H1 (cell line): ENCODE measurements around the gene IL18BP. TPM values are rescaled to one million over a fixed set of nuclear protein-coding genes. Genes with fewer than 3 reads are reported as not detected.

Source experiments
- CTCF ChIA-PET: fragments of 300-600 bp; sonication (Branson Sonifier 250); formaldehyde crosslinking; loops from one replicate; lab custom pipeline; 2021; ENCODE audit not compliant: partially characterized antibody; lab: Charles Lee
- POLR2A ChIA-PET: fragments of 300-600 bp; sonication (Branson Sonifier 250); formaldehyde crosslinking; loops from one replicate; lab custom pipeline; 2021; ENCODE audit warnings: inconsistent platforms; ENCODE audit not compliant: partially characterized antibody; lab: Charles Lee
- DNase-seq, 2 experiments: peaks; one replicate each; pipeline versions ENCODE4 v3.0.0 to v3.0.0-alpha.2; 2010 to 2022; ENCODE audit warnings: low spot score in 2 of 2, low read depth in 1 of 2, mixed read lengths in 1 of 2
- FAIRE-seq: peaks from 2 replicates; lab custom pipeline; 2011; peaks lifted over from hg19 to GRCh38; lab: Jason Lieb, UNC
- H2AFZ ChIP-seq: 2 replicates; pipeline ENCODE4 v1.8.1; 2012; ENCODE audit warnings: low read length, inconsistent platforms
- H2AK5ac ChIP-seq: 2 replicates; pipeline ENCODE4 v1.6.1; 2013; ENCODE audit warnings: low read depth, low read length
- H2BK120ac ChIP-seq: replicated peaks from 2 replicates; pipeline ENCODE3; 2013; ENCODE audit warnings: low read depth, low read length, inconsistent platforms
- H2BK12ac ChIP-seq: 2 replicates; pipeline ENCODE4 v1.6.1; 2013; ENCODE audit warnings: low read depth, low read length
- H2BK15ac ChIP-seq: 2 replicates; pipeline ENCODE4 v1.6.1; 2013; ENCODE audit warnings: low read length
- H2BK20ac ChIP-seq: 2 replicates; pipeline ENCODE4 v1.6.1; 2013; ENCODE audit warnings: low read length
- H2BK5ac ChIP-seq: 2 replicates; pipeline ENCODE4 v1.6.1; 2013; ENCODE audit warnings: low read depth, low read length
- H3K14ac ChIP-seq: 2 replicates; pipeline ENCODE4 v1.6.1; 2013; ENCODE audit warnings: inconsistent platforms; ENCODE audit not compliant: insufficient read length
- H3K18ac ChIP-seq: 2 replicates; pipeline ENCODE4 v1.6.1; 2013; ENCODE audit warnings: low read length; ENCODE audit errors: extremely low read depth
- H3K23ac ChIP-seq: 2 replicates; pipeline ENCODE4 v1.6.1; 2013; ENCODE audit warnings: inconsistent platforms; ENCODE audit not compliant: insufficient read length
- H3K23me2 ChIP-seq: 2 replicates; pipeline ENCODE4 v1.6.1; 2013; ENCODE audit warnings: low read depth, low read length
- H3K27ac ChIP-seq: 2 replicates; pipeline ENCODE4 v1.6.1; 2011; ENCODE audit warnings: low read depth, low read length, inconsistent platforms
- H3K27me3 ChIP-seq, 4 experiments: replicated peaks in 1 of 4; 1 replicate in 1 of 4; 2 replicates in 3 of 4; pipeline versions ENCODE4 v1.6.1 to v1.8.1; 2011 to 2013; ENCODE audit warnings: low read length in 3 of 4, mild to moderate bottlenecking in 3 of 4, inconsistent platforms in 2 of 4, mixed read lengths in 2 of 4, moderate library complexity in 1 of 4; ENCODE audit not compliant: control insufficient read depth in 3 of 4, insufficient read depth in 3 of 4; ENCODE audit errors: extremely low read depth in 1 of 4
- H3K36me3 ChIP-seq, 4 experiments: 2 replicates each; pipeline versions ENCODE4 v1.6.1 to v1.8.1; 2011 to 2013; ENCODE audit warnings: mild to moderate bottlenecking in 4 of 4, low read length in 3 of 4, moderate library complexity in 2 of 4, control low read depth in 1 of 4, inconsistent platforms in 1 of 4; ENCODE audit not compliant: insufficient read depth in 4 of 4, control insufficient read depth in 2 of 4
- H3K4ac ChIP-seq: replicated peaks from 2 replicates; pipeline ENCODE3; 2013; ENCODE audit warnings: low read length, low read depth, mixed read lengths, inconsistent platforms; ENCODE audit not compliant: insufficient read length
- H3K4me1 ChIP-seq, 4 experiments: replicated peaks in 1 of 4; 1 replicate in 1 of 4; 2 replicates in 3 of 4; pipeline versions ENCODE4 v1.6.1 to v1.8.1; 2011 to 2013; ENCODE audit warnings: low read length in 3 of 4, inconsistent platforms in 2 of 4, mixed read lengths in 1 of 4; ENCODE audit not compliant: insufficient read depth in 4 of 4, control insufficient read depth in 3 of 4
- H3K4me2 ChIP-seq, 2 experiments: 2 replicates each; pipeline versions ENCODE4 v1.6.1 to v1.8.1; 2011 to 2013; ENCODE audit warnings: low read depth in 2 of 2, low read length in 2 of 2, control low read depth in 1 of 2, inconsistent platforms in 1 of 2, mild to moderate bottlenecking in 1 of 2; ENCODE audit not compliant: insufficient read depth in 1 of 2
- H3K4me3 ChIP-seq, 4 experiments: fragments of 200-600, 300-600 bp in 1 of 4; sonication (generic), shearing (Covaris generic), sonication (Bioruptor Twin) in 1 of 4; 2 replicates each; pipeline versions ENCODE4 v1.5.1 to v1.8.1; 2011 to 2016; ENCODE audit warnings: low read length in 4 of 4, low read depth in 3 of 4, control low read depth in 2 of 4, inconsistent platforms in 2 of 4, mild to moderate bottlenecking in 2 of 4, mixed read lengths in 1 of 4, moderate library complexity in 1 of 4; ENCODE audit not compliant: insufficient read depth in 2 of 4; ENCODE audit errors: extremely low read depth in 1 of 4
- H3K56ac ChIP-seq: replicated peaks from 2 replicates; pipeline ENCODE3; 2013; ENCODE audit warnings: low read depth, mild to moderate bottlenecking, mixed read lengths, low read length, inconsistent platforms; ENCODE audit not compliant: insufficient read length
- H3K79me1 ChIP-seq: 2 replicates; pipeline ENCODE4 v1.6.1; 2013; ENCODE audit warnings: low read depth, low read length, control low read depth
- H3K79me2 ChIP-seq, 2 experiments: 2 replicates each; pipeline versions ENCODE4 v1.6.1 to v1.8.1; 2012 to 2013; ENCODE audit warnings: low read length in 2 of 2, mild to moderate bottlenecking in 2 of 2, inconsistent platforms in 1 of 2; ENCODE audit not compliant: insufficient read depth in 2 of 2, control insufficient read depth in 1 of 2
- H3K9ac ChIP-seq, 4 experiments: replicated peaks in 1 of 4; 1 replicate in 1 of 4; 2 replicates in 3 of 4; pipeline versions ENCODE4 v1.6.1 to v1.8.1; 2011 to 2013; ENCODE audit warnings: low read depth in 3 of 4, low read length in 3 of 4, control low read depth in 2 of 4, mild to moderate bottlenecking in 2 of 4, moderate library complexity in 2 of 4, inconsistent platforms in 1 of 4; ENCODE audit errors: extremely low read depth in 1 of 4
- H3K9me3 ChIP-seq, 2 experiments: 2 replicates each; pipeline versions ENCODE4 v1.6.1 to v1.8.1; 2012 to 2013; ENCODE audit warnings: mild to moderate bottlenecking in 2 of 2, moderate library complexity in 2 of 2, control low read depth in 1 of 2, inconsistent platforms in 1 of 2, low read depth in 1 of 2, low read length in 1 of 2, mixed read lengths in 1 of 2; ENCODE audit not compliant: insufficient read depth in 2 of 2
- H4K20me1 ChIP-seq, 2 experiments: replicated peaks in 1 of 2; 2 replicates each; pipeline versions ENCODE3 to v1.8.1; 2011 to 2013; ENCODE audit warnings: inconsistent platforms in 2 of 2, low read length in 2 of 2, mild to moderate bottlenecking in 1 of 2; ENCODE audit not compliant: insufficient read depth in 2 of 2, control insufficient read depth in 1 of 2
- H4K5ac ChIP-seq: 2 replicates; pipeline ENCODE4 v1.6.1; 2013; ENCODE audit warnings: low read length, low read depth, mixed read lengths, inconsistent platforms; ENCODE audit not compliant: insufficient read length
- H4K8ac ChIP-seq: 2 replicates; pipeline ENCODE4 v1.8.0; 2013; ENCODE audit warnings: mild to moderate bottlenecking, moderate library complexity, low read length, inconsistent platforms; ENCODE audit not compliant: insufficient read depth; ENCODE audit errors: extremely low read depth
- H4K91ac ChIP-seq: replicated peaks from 2 replicates; pipeline ENCODE3; 2013; ENCODE audit warnings: low read length, mixed read lengths, inconsistent platforms; ENCODE audit not compliant: insufficient read length
- SP4 ChIP-seq: IDR thresholded peaks from 2 replicates; pipeline ENCODE4 v1.6.1; 2012; ENCODE audit warnings: low read length, inconsistent platforms
- TAF1 ChIP-seq: IDR thresholded peaks from 2 replicates; pipeline ENCODE4 v1.6.1; 2011; ENCODE audit warnings: mild to moderate bottlenecking, low read depth, low read length
- WGBS, 2 experiments: shearing (Covaris generic) in 1 of 2; methylation state at CpG; one replicate each; pipeline versions ENCODE4 v1.1.6 to v1.1.7; 2013 to 2015; ENCODE audit warnings: low lambda C conversion rate in 2 of 2, mixed read lengths in 2 of 2, inconsistent platforms in 1 of 2, low coverage in 1 of 2, missing lambda C conversion rate in 1 of 2; ENCODE audit not compliant: insufficient replicate concordance in 2 of 2, insufficient coverage in 1 of 2, insufficient read length in 1 of 2; ENCODE audit errors: extremely low coverage in 1 of 2, missing lambda C conversion rate in 1 of 2; 5-methylcytosine and 5-hydroxymethylcytosine counted together
- polyA plus RNA-seq, 7 experiments: library from polyadenylated mRNA; depleted of rRNA in 3 of 7; stranded (reverse) in 5 of 7; unstranded in 2 of 7; fragments of >200 nt in 5 of 7; fragments of 200-250 nt in 2 of 7; gene quantifications; 1 replicate in 5 of 7; 2 replicates in 1 of 7; 4 replicates in 1 of 7; pipeline versions ENCODE4 v1.2.1 to v1.2.3, GENCODE V29; 2011 to 2013; ENCODE audit warnings: missing spikeins in 2 of 7, mixed read lengths in 2 of 7
- total RNA-seq: library from RNA; stranded (reverse); fragmentation: NEBNext Ultra II Directional; extraction: Animal tissue kit (Norgen Biotek cat#: 25700); gene quantifications from 2 replicates; pipeline ENCODE4 v1.2.1, GENCODE V29; 2021
- TF ChIP-seq, protein P1 (sequence below): IDR thresholded peaks from 2 replicates; pipeline ENCODE4 v1.6.1; 2012; ENCODE audit warnings: low read length, inconsistent platforms

The IL18BP gene
- total and polyA plus RNA-seq, 2 of the 8 experiments (the other 6 are each of a cell fraction or from before 2014, with no cell fraction given), result 9.8 to 17.0 TPM

GRCh38 chr11:72037554-72038311, 39.0 kb downstream of the IL18BP start:
- Histone ChIP-seq H3K4ac (no peak overlapping the region), H3K4me3 (no peak overlapping the region), H2BK15ac (no peak overlapping the region; the same call in 1 of the 2 replicates), H3K4me1 (peaks cover 29 to 36% (median 33%) of the 10 kb centered on the region in 4 experiments), H4K5ac (no peak overlapping the region), H4K8ac (no peak overlapping the region), H3K23me2 (peaks cover 7% of the 10 kb centered on the region), H3K27ac (no peak overlapping the region), H4K20me1 (no peaks in the 10 kb centered on the region), H2BK5ac (no peak overlapping the region), H3K23ac (no peak overlapping the region), H2AK5ac (no peak overlapping the region), H3K79me1 (peaks cover 15% of the 10 kb centered on the region), H2BK120ac (no peak overlapping the region), H2AFZ (no peak overlapping the region), H2BK12ac (no peak overlapping the region), H3K9me3 (no peaks in the 10 kb centered on the region), H3K14ac (no peak overlapping the region), H3K36me3 (peaks cover 2 to 22% (median 7%) of the 10 kb centered on the region in 4 experiments; a peak in 5 of 8 replicates), H2BK20ac (no peak overlapping the region), H3K18ac (no peak overlapping the region), H3K27me3 (no peaks in the 10 kb centered on the region), H3K9ac (no peak overlapping the region), H4K91ac (peak overlapping the region; percentile 7), H3K79me2 (peaks cover 10 to 54% of the 10 kb centered on the region in 2 experiments; a peak in 3 of 4 replicates), H3K4me2 (peak overlapping the region; percentile 3 to 92; a peak in 1 of 4 replicates), H3K56ac (no peak overlapping the region)
- ChIA-PET CTCF (interaction anchor here (0.6 to 4.6 kb wide), 10 partner anchors 9 to 246 kb away, joined by 3 to 57 read pairs (median 5); no protein-coding TSS in a partner anchor), POLR2A (interaction anchor here (1.1 to 4.8 kb wide), 4 partner anchors 12 to 75 kb away, joined by 4 to 33 read pairs (median 7); partner anchors contain the start of genes ANAPC15 and LRRC51)
- WGBS, 2 experiments, result 91% methylated on average over 4 of the region's 4 CpGs; no CpG with 5 or more reads in 1 of the 2 experiments
- DNase-seq, result no peak
- FAIRE-seq, result no peak
- TF ChIP-seq, protein P1, sequence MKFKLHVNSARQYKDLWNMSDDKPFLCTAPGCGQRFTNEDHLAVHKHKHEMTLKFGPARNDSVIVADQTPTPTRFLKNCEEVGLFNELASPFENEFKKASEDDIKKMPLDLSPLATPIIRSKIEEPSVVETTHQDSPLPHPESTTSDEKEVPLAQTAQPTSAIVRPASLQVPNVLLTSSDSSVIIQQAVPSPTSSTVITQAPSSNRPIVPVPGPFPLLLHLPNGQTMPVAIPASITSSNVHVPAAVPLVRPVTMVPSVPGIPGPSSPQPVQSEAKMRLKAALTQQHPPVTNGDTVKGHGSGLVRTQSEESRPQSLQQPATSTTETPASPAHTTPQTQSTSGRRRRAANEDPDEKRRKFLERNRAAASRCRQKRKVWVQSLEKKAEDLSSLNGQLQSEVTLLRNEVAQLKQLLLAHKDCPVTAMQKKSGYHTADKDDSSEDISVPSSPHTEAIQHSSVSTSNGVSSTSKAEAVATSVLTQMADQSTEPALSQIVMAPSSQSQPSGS, result no peak
- no peak for TF ChIP-seq TAF1
- no peak for TF ChIP-seq SP4
